Left ventricle myocardium inferior (tissue), 1 donor: ENCODE measurements around the gene TLE5. TPM values are rescaled to one million over a fixed set of nuclear protein-coding genes. Genes with fewer than 3 reads are reported as not detected.
"Not testable (repeated sequence)": the region's sequence is repeated elsewhere in the genome, so short reads cannot be mapped to it uniquely, and the experiment has no call there.

Source experiments
- DNase-seq: peaks from one replicate; pipeline ENCODE4 v3.0.0-alpha.2; 2020
- H3K27ac ChIP-seq: fragments of 200-600 bp; replicated peaks from 2 replicates; pipeline ENCODE4 v1.8.0; 2021
- H3K27me3 ChIP-seq: fragments of 200-600 bp; 2 replicates; pipeline ENCODE4 v1.8.0; 2021; ENCODE audit warnings: low read depth
- H3K36me3 ChIP-seq: fragments of 200-600 bp; 2 replicates; pipeline ENCODE4 v1.8.0; 2021
- H3K4me1 ChIP-seq: fragments of 200-600 bp; 2 replicates; pipeline ENCODE4 v1.8.0; 2021
- H3K4me3 ChIP-seq: fragments of 200-600 bp; 2 replicates; pipeline ENCODE4 v1.8.0; 2021; ENCODE audit warnings: mild to moderate bottlenecking, moderate library complexity
- H3K9me3 ChIP-seq: fragments of 200-600 bp; replicated peaks from 2 replicates; pipeline ENCODE4 v1.8.0; 2021
- CTCF ChIP-seq: fragments of 200-600 bp; IDR thresholded peaks from 2 replicates; pipeline ENCODE4 v1.8.0; 2021; ENCODE audit warnings: antibody characterized with exemption, mild to moderate bottlenecking, borderline replicate concordance
- intact Hi-C: fragments of 100-400 bp; cut with micrococcal nuclease; formaldehyde crosslinking; loops from one replicate; pipeline ENCODE4 v1.11.0; 2022
- total RNA-seq: library from RNA; stranded (reverse); fragmentation: NEBNext Ultra II Directional; extraction: Animal tissue kit (Norgen Biotek cat#: 25700); gene quantifications from one replicate; pipeline ENCODE4 v1.2.1, GENCODE V29; 2021
- donor health status: DM: no; HTN: yes; CAD: no; lungs with severe emphysema.

Gene TLE5
- total RNA-seq, 1 donor from 2014 or later: 799 TPM

GRCh38 chr19:3097442-3097871, 35.2 kb upstream of the TLE5 start:
- H3K4me3 ChIP-seq: peak overlapping the region; percentile 100
- TF ChIP-seq CTCF: no peak
- intact Hi-C loops: no loop called here
- H3K36me3 ChIP-seq: no peaks in the 10 kb centered on the region
- peaks cover 84% of the 10 kb centered on the region for H3K4me1 ChIP-seq
- DNase-seq: no peak
- H3K9me3 ChIP-seq: no peaks in the 10 kb centered on the region
- peak overlapping the region; percentile 99 for H3K27ac ChIP-seq
- H3K27me3 ChIP-seq: no peaks in the 10 kb centered on the region

- peak overlapping the region; percentile 100 for H3K4me3 ChIP-seq
- H3K9me3 ChIP-seq: no peaks in the 10 kb centered on the region
- intact Hi-C loops: no loop called here
- no peak for DNase-seq
- no peaks in the 10 kb centered on the region for H3K36me3 ChIP-seq
- TF ChIP-seq CTCF: no peak
- peaks cover 79% of the 10 kb centered on the region for H3K4me1 ChIP-seq
- H3K27ac ChIP-seq: peak overlapping the region; percentile 99
- H3K27me3 ChIP-seq: no peaks in the 10 kb centered on the region
Measured at GRCh38 chr19:3096902-3097326, 34.6 kb upstream of the TLE5 start.

- intact Hi-C loops: no loop called here
- no peak for DNase-seq
- Histone ChIP-seq H3K27ac (peak overlapping the region; percentile 99), H3K4me3 (peak overlapping the region; percentile 100), H3K36me3 (no peaks in the 10 kb centered on the region), H3K27me3 (no peaks in the 10 kb centered on the region), H3K4me1 (peaks cover 73% of the 10 kb centered on the region), H3K9me3 (no peaks in the 10 kb centered on the region)
- TF ChIP-seq CTCF: no peak
Measured at GRCh38 chr19:3096267-3096901, 34.1 kb upstream of the TLE5 start.

- Histone ChIP-seq H3K27ac (peak overlapping the region; percentile 99), H3K4me1 (peaks cover 66% of the 10 kb centered on the region), H3K9me3 (no peaks in the 10 kb centered on the region), H3K27me3 (no peaks in the 10 kb centered on the region), H3K4me3 (peak overlapping the region; percentile 100), H3K36me3 (no peaks in the 10 kb centered on the region)
- no peak for TF ChIP-seq CTCF
- intact Hi-C loops: no loop called here
- DNase-seq: no peak
Measured at GRCh38 chr19:3095441-3096191, 33.3 kb upstream of the TLE5 start.

GRCh38 chr19:3094601-3095440, 32.5 kb upstream of the TLE5 start:
- intact Hi-C loops: no loop called here
- DNase-seq: no peak
- no peak for TF ChIP-seq CTCF
- H3K27ac ChIP-seq: peak overlapping the region; percentile 99
- no peaks in the 10 kb centered on the region for H3K27me3 ChIP-seq
- H3K4me1 ChIP-seq: peaks cover 58% of the 10 kb centered on the region
- H3K36me3 ChIP-seq: no peaks in the 10 kb centered on the region
- H3K4me3 ChIP-seq: peak overlapping the region; percentile 100
- H3K9me3 ChIP-seq: no peaks in the 10 kb centered on the region

GRCh38 chr19:3089299-3089855, 27.1 kb upstream of the TLE5 start:
- intact Hi-C loops, H3K4me1 ChIP-seq, H3K27me3 ChIP-seq, H3K36me3 ChIP-seq, H3K27ac ChIP-seq, H3K9me3 ChIP-seq, DNase-seq, H3K4me3 ChIP-seq: not testable (repeated sequence)
